SK-N-MC (cell line): ENCODE measurements around the gene REL.

Source experiments
- EZH2 ChIP-seq: fragments of 200-600 bp; sonication (generic); IDR thresholded peaks from one replicate; pipeline ENCODE4 v1.6.1; 2017; ENCODE audit warnings: antibody characterized with exemption
- POLR2AphosphoS5 ChIP-seq: IDR thresholded peaks from 2 replicates; pipeline ENCODE4 v1.6.1; 2012; ENCODE audit warnings: mild to moderate bottlenecking, low read depth, low read length, borderline replicate concordance

DNA sequence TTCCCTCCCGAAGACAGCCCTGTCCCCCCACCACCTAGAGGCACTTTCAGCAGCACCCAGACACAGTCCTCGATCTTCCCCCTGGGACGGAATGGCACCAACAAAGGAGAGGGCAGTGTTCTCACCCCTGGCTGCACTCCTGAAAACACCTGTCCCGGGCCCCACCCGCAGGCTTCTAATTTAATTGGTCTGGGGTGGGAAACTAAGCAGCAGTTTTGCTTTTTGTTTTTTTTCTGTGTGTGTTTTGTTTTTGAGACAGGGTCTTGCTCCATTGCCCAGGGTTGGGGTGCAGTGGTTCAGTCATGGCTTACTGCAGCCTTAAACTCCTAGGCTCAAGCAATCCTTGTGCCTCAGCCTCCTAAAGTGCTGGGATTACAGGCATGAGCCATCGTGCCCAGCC, 38.4 kb upstream of the REL start:
- TF ChIP-seq EZH2 (no peak), POLR2AphosphoS5 (no peak)
